GM18519 (cell line): ENCODE measurements around the gene TECTA.
"Not testable (repeated sequence)": the region's sequence is repeated elsewhere in the genome, so short reads cannot be mapped to it uniquely, and the experiment has no call there.

Experiments used
- ATAC-seq: cut with Tn5 transposase; IDR thresholded peaks from one replicate; pipeline ENCODE4 v1.9.1; 2021; ENCODE audit warnings: mild to moderate bottlenecking, moderate library complexity; ENCODE audit not compliant: unreplicated experiment, low FRiP score

TECTA gene

DNA sequence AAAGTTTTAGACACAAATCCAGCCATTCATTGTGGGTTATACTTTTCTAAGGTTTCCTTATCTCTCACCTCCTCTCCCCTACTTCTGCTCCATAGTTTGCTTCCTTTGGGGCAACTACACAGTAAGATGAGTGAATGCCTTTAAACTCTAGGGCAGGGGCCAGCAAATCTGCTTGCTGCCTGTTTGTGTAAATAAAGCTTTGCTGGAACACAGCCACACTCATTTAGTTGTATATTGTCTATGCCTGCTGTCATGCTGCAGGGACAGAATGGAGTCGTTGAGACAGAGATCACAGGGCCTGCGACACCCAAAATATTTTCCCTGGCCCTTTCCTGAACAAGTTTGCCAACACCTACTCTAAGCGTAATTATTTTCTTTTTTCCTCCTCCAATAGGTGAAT, 58.7 kb downstream of the TECTA start:
- ATAC-seq: no peak

DNA sequence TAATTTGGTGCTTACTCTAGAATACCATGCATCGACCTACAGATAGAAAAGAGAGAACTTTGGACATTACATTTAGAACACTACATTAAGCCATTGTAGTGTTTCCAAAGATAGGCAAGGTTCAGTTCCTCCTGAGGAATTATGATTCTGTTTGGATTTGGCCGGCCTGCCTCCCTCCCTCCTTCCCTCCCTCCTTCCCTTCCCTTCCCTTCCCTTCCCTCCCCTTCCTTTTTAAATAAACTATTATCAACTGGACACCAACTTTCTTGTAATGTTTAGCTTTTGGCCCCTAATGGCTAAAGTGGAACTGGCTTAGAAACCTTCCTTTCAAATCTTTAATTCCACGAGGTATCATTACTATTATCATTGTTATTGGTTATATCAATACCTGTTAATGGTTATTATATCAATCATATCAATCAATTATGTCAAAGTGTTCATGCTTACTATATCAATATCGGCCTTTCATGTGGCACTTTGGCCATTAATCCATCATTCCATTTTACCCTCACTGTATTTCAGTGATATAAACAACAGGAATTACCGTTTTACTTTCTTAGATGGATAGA, 60.4 kb downstream of the TECTA start:
- ATAC-seq: no peak

DNA sequence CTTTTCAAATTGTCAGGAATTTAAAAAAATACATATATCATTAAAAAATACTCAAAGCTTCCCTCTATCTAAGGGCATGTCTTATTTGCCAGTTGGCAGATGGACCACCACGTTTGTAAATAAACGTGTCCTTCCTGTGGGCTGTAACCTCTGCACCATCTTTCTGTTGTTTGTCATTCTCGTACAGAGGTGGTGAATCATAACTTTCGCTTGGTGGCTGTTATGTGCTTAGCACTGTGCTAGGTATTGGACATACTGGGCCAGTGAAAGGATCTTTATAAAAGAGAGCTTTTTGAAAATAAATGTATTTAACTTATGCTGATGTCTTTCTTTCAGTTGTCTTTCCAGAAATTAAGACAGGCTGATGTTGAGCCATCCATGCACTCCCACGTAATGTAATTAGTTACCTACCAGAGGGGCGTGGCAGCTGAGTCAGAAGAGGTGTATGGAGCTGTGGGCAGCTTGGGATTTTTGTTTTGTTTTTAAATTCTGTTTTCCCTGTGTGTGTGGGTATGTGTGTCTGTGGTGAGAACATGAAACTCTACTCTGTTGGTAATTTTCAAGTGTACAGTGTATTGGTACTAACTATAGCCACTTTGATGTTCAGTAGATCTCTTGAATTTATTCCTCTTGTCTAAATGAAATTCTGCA, 62.7 kb downstream of the TECTA start:
- ATAC-seq: no peak

DNA sequence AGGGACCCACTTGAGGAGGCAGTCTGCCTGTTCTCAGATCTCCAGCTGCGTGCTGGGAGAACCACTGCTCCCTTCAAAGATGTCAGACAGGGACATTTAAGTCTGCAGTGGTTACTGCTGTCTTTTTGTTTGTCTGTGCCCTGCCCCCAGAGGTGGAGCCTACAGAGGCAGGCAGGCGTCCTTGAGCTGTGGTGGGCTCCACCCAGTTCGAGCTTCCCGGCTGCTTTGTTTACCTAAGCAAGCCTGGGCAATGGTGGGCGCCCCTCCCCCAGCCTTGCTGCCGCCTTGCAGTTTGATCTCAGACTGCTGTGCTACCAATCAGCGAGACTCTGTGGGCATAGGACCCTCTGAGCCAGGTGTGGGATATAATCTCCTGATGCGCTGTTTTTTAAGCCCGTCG, 76.6 kb downstream of the TECTA start:
- ATAC-seq: not testable (repeated sequence)

DNA sequence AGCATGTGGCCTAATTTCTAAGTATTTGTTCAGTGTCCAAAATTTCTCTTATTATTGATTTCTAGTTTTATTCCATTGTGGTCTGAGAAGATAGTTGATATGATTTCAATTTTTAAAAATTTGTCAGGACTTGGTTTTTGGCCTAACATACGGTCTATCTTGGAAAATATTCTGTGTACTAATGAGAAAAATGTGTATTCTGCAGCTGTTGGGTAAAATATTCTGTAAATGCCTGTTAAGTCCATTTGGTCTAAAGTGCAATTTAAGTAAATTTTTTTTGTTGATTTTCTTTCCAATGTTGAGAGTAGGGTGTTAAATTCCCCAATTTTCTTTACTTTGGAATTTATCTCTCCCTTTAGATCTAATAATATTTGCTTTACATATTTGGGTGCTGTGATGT, 78.3 kb downstream of the TECTA start:
- no peak for ATAC-seq

- ATAC-seq: no peak
These were observed 79.1 kb downstream of the TECTA start for GRCh38 chr11:121180183-121180582.

DNA sequence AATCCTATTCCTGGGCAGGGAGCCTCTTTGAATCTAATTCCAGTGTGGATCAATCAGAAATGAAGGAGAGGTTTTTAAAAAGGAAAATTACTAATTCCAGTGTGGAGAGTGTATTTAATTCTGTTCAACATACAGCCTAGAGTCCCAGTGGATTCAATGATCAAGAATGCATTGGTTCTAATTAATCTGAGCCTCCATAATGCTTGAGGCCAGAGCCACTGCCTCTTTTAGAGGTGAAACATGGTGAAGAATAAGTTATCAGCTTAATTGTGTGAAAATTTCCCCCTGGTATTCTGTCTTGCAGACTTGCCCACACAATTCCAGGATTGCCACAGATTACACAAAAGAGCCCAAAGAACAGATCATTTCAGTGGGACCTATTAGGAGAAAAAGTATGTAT, 87.7 kb downstream of the TECTA start:
- no peak for ATAC-seq

GRCh38 chr11:121191818-121192217, 90.8 kb downstream of the TECTA start:
- no peak for ATAC-seq

- no peak for ATAC-seq
These were observed 93.9 kb downstream of the TECTA start for GRCh38 chr11:121194731-121195596.

GRCh38 chr11:121198491-121198890, 97.4 kb downstream of the TECTA start:
- no peak for ATAC-seq

- ATAC-seq: no peak
These were observed 98.5 kb downstream of the TECTA start for GRCh38 chr11:121199516-121199915.

- no peak for ATAC-seq
These were observed 105.8 kb downstream of the TECTA start for GRCh38 chr11:121206810-121207209.

DNA sequence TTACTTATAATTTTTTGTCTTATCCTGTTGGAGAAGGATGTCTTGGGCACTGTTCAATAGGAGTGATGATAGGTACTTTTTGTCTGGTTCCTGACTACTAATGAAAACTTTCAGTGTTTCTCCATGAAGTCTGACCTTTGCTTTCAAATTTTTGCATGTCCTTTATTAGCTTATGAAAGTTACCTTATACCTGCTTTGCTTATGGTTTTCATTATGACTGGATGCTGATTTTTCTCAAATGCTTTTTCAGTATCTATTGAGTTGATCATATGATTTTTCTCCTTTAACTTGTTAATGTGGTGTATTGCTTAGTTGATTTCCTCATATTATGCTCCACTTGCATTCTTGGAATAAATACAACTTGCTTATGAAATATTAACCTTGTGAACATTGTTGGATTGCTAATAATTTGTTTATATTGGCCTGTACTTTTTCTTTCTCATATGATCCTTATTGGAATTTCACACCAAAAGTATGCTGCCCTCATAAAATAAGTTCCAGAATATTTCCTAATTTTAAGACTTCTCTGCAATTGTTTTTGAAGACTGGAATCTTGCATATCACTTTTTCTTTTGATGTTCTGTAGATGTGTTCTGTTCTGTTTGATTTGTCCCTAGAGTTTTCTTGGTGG, 106.6 kb downstream of the TECTA start:
- ATAC-seq: no peak

DNA sequence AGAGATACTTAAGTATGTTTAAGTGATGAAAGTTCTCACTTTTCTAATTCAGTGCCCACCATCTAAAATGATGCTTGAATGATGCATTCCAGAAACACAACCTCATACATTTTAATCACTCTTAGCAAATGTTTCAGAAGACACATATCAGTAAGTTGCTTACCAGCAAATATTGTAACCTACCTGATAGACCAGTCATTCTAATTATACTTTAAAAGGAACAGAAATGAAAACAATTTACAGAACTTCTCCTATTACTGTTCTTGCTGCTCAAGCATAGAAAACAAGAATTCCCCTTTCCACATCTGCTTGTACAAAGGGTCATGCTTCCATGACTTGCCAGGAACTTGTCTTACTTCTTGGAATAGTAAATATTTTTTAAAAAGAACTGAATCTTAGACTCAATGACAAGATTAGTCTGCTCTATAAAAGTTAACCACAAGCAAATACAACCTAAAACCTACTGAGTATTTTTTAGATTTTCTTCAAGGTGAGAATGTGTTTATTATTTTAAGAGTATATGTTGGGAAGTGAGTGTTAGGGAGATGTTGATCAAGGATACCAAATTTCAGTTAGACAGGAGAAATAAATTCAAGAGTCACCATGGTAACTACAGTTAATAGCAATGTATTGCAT, 109.5 kb downstream of the TECTA start:
- no peak for ATAC-seq

DNA sequence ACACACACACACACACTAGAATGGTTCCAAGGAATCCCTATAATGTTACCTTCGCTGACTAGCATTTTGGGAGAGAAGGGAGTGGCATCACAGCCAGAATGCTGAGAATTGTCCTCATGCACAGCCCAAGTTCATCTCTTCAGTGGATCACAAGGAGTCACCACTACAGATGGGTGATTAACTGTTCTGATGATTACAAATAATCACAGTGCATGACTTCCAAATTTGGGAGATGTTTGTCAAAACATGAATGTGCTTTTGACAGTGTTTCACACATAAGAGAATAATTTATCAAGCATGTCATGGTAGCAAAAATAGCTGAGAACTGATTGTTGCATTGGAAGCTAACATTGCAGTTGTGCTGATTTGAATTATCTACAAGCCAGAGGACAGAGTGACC, 110.6 kb downstream of the TECTA start:
- no peak for ATAC-seq

GRCh38 chr11:121212536-121213361, 111.7 kb downstream of the TECTA start:
- ATAC-seq: no peak

DNA sequence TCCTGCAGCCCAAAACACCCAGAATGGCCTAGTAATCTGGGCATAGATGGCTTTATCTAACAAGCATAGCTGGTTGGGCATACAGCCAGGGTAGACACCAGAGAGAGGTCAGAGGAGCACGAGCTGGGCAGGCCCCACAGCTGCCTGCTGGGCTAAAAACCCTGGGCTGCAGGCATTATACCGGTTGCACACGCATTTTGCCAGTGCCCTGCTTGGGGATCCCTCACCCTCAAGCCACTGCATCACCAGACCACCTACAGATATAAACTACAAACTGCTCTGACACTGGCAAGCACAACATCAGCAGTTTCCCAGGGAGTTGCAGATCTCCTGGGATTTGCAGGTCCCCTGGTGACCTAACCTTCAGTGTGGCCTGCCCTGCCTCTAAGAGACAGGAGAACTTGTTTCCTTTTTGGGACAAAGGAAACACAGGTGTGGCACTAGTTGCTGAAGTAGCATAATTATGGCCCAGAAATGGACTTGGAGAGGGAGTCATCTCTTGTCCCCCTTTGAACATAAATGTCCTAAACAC, 112.4 kb downstream of the TECTA start:
- ATAC-seq: no peak

DNA sequence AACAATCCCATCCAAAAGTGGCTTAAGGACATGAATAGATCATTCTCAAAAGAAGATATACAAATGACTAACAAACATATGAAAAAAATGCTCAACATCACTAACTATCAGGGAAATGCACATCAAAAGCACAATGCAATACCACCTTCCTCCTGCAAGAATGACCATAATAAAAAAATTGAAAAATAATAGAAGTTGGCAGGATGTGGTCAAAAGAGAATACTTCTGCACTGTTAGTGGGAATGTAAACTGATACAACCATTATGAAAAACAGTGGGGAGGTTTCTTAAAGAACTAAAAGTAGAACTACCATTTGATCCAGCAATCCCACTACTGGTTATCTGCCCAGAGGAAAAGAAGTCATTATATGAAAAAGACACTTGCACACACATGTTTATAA, 113.8 kb downstream of the TECTA start:
- no peak for ATAC-seq

DNA sequence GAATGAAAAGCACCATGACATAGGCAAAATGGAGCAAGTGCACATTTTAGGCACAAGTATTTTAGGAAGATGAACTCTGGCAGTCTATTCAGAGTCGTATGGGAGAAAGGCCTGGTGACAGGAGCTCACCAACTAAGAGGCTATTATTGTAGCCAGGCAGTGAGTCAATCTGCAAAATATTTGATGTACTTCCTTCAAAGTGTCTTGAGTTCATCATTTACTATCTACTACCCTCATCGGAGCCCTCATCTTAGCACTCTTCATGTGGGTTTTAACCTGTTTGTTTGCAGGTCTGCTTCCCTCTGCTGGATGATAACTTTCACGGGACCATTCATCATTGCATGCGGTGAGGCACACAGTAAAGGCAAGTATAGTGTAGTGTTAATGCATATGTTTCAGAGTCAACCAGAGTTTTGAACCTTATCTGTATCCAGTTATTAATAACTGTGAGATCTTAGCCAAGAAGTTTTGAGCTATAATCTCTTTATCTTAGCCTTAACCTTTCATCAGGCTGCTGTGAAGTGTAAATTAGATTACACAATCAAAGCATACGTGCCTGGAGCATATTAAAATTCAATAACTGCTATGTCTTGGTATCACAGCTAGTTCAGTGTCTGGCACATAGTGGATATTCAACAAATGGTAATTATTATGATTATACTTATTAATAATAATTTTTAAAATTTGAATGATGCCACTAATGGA, 120.6 kb downstream of the TECTA start:
- ATAC-seq: no peak
